Stimulated activated CD8-positive, alpha-beta memory T cell treated with anti-CD3 and anti-CD28 coated beads, Interleukin-7, amount 100 ng/mL, for 24 hours (primary cell): Measurements from ENCODE around the gene RNF213.

Experiments used
- DNase-seq: peaks from one replicate; pipeline ENCODE4 v3.0.0-alpha.2; 2020; ENCODE audit warnings: low read depth

RNF213 gene

GRCh38 chr17:80433916-80434666 is 173.4 kb downstream of the RNF213 start:
- no peak for DNase-seq

DNA sequence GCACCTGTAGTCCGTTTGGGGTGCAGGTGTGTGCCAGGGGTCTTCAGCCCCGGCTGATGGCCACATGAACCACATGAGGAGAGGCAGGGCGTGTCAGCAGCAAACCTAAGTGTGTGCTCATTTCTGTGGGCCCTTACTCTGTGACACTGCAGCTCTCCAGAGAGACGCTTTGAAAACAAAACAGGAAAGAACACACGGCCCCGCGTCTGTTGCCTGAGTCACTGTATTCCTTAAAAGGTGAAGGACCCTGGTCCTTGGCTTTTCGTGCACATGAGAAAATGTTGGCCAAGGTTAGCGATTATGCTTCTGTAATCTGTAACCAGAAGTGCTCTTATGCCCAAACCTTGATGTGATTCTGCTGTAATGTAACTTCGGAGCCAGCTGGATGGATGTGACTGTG is 176.9 kb downstream of the RNF213 start:
- no peak for DNase-seq

GRCh38 chr17:80438806-80439205 is 178.2 kb downstream of the RNF213 start:
- DNase-seq: no peak

DNA sequence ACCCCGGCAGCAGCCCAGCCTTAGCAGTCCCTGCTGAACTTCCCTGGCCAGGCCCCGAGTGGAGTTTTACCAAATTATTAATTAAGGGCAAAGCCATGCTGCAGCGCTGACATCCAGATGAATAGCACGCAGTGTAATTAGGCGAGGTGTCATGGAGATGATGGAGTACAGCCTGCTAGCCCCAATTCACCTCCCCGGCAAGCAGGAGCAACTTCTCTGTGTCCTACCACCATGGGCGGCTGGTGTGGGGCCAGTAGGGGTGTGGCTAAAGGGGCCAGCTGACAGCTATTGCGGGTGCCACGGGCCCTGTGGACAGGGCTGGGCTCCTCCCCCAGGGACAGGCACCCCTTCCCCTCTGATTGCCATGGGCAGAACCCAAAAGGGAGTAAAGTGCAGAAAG is 178.8 kb downstream of the RNF213 start:
- no peak for DNase-seq

- DNase-seq: peak; percentile 24
Measured at GRCh38 chr17:80441133-80441578, 180.5 kb downstream of the RNF213 start.

- DNase-seq: no peak
Measured at GRCh38 chr17:80441598-80442322, 181.1 kb downstream of the RNF213 start.

- no peak for DNase-seq
Measured at GRCh38 chr17:80442323-80442659, 181.6 kb downstream of the RNF213 start.

DNA sequence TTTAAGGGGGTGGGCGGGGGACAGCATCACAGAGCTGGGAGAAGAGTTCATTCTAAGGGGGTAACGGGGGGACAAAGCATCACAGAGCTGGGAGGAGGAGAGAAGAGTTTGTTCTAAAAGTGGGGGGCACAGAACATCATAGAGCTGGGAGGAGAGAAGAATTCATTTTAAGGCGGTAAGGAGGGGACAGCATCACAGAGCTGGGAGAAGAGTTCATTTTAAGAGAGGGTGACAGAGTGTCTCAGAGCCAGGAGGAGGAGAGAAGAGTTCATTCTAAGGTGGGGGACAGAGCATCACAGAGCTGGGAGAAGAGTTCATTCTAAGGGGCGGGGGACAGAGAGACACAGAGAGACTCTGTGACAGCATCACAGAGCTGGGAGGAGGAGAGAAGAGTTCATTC is 182.1 kb downstream of the RNF213 start:
- no peak for DNase-seq

DNA sequence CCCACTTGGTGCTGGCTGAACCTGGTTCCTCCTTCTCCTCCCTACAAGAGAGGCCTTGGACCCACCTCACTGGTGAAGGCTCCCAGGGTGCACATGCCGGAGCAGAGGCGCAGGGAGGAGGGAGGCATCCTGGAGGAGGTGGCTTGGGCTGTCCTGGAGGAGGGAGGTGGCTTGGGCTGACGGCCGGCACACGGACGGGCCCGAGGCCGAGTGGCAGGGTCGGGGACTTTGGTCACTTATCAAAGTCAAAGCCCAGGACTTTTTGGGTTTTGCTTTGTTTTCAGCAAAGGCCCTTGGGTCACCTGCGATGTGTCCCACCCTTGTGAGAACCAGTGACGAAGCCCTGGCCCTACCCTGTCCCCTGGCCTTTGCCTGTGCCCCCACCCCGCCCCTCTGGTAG is 182.8 kb downstream of the RNF213 start:
- no peak for DNase-seq

DNA sequence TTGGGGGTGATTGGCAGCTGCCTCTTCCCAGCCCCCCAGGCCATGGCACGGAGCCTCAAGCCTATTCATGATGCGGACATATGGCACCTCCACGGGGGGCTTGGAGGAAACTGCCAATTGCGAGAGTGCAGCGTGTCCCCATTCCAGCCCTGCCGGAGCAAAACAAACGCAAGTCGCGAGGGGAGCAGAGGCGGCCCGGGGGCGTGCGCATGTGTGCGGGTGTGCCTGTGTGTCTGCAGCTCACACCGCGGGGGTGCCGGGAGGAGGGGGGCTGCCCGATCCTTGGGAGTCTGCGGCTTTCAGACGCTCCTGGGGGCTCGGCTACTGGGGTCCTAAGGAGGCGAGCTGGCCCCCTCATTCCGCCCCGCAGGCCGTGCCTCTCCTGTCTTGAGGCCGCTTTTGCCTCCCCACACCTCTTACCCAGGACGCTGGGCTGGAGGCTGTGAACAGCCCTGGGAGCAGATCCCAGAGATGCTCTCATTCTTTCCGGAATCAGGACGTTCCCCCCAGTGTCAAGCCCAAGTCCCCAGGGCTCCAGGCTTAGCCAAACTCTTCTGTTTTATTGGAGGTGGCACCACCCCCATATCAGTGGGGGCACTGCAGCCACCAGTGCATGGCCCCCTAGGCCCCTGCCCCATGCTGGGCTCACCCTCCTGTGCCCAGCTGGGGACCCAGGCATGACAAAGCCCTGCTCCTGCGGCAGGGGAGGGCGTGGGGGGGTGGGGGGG is 183.4 kb downstream of the RNF213 start:
- DNase-seq: no peak

DNA sequence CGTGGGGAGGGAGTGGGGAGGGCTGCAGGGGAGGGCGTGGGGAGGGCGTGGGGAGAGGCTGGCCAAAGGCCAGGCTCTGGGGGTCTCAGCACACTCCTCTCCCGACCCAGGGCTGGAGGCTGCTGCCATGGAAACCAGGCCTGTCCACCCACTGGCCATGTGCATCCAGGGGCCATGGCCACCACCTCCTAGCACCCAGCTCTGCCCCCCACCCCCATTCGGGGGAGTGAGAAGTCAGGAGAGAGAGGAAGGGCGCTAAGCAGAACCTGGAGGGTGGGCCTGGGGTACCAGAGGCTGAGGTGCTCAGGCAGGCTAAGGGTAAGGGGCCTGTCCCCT is 184.0 kb downstream of the RNF213 start:
- no peak for DNase-seq

GRCh38 chr17:80445007-80445725 is 184.5 kb downstream of the RNF213 start:
- DNase-seq: no peak

- no peak for DNase-seq
Measured at GRCh38 chr17:80445726-80446110, 185.1 kb downstream of the RNF213 start.

- DNase-seq: no peak
Measured at GRCh38 chr17:80446645-80447405, 186.2 kb downstream of the RNF213 start.

- no peak for DNase-seq
Measured at GRCh38 chr17:80447790-80448189, 187.1 kb downstream of the RNF213 start.
